ENCODE measurements around the gene SELL.
"Not testable (repeated sequence)": the region's sequence is repeated elsewhere in the genome, so short reads cannot be mapped to it uniquely, and the experiment has no call there.

Gene SELL

GRCh38 chr1:169711469-169712308 lies at the start of gene SELL:
Gene SELL, minus strand, starts transcription at chr1:169711620. Its CDS starts 122 bp downstream, at chr1:169711498.
- peak; percentile 51 for DNase-seq

GRCh38 chr1:169759038-169759437 lies 47.6 kb upstream of the SELL start:
- no peak for DNase-seq

- DNase-seq = no peak
Measured at GRCh38 chr1:169753549-169753948, 42.1 kb upstream of the SELL start.

GRCh38 chr1:169750041-169750440 lies 38.6 kb upstream of the SELL start:
- DNase-seq = no peak

GRCh38 chr1:169746550-169746949 lies 35.1 kb upstream of the SELL start:
- DNase-seq = no peak

GRCh38 chr1:169745015-169745861 lies 33.8 kb upstream of the SELL start:
- DNase-seq = no peak

GRCh38 chr1:169741666-169742394 lies 30.4 kb upstream of the SELL start:
- no peak for DNase-seq

- DNase-seq = no peak
Measured at GRCh38 chr1:169739980-169740379, 28.6 kb upstream of the SELL start.

GRCh38 chr1:169733924-169734323 lies 22.5 kb upstream of the SELL start, which contains the start of gene SELE:
Gene SELE, minus strand, starts transcription at chr1:169734079. Its CDS starts 467 bp downstream, at chr1:169733612.
- no peak for DNase-seq

GRCh38 chr1:169731446-169731845 lies 20.0 kb upstream of the SELL start:
- DNase-seq = no peak

GRCh38 chr1:169729991-169730390 lies 18.6 kb upstream of the SELL start:
- no peak for DNase-seq

GRCh38 chr1:169727307-169727706 lies 15.9 kb upstream of the SELL start:
- no peak for DNase-seq

GRCh38 chr1:169726851-169727250 lies 15.4 kb upstream of the SELL start:
- no peak for DNase-seq

GRCh38 chr1:169725930-169726329 lies 14.5 kb upstream of the SELL start:
- no peak for DNase-seq

- DNase-seq = no peak
Measured at GRCh38 chr1:169724168-169724567, 12.7 kb upstream of the SELL start.

- DNase-seq = no peak
Measured at GRCh38 chr1:169723763-169724162, 12.3 kb upstream of the SELL start.

GRCh38 chr1:169722779-169723178 lies 11.4 kb upstream of the SELL start:
- DNase-seq = no peak

GRCh38 chr1:169715100-169715499 lies 3.7 kb upstream of the SELL start:
- not testable (repeated sequence) for DNase-seq

GRCh38 chr1:169713090-169713489 lies 1.7 kb upstream of the SELL start:
- not testable (repeated sequence) for DNase-seq

GRCh38 chr1:169712309-169712631 lies 850 bp upstream of the SELL start:
- no peak for DNase-seq

- DNase-seq = no peak
Measured at GRCh38 chr1:169708647-169709046, 2.8 kb downstream of the SELL start.

- DNase-seq = no peak
Measured at GRCh38 chr1:169707912-169708604, 3.4 kb downstream of the SELL start.

GRCh38 chr1:169704797-169705196 lies 6.6 kb downstream of the SELL start:
- DNase-seq = no peak

All from NCI-H1694 treated with DMSO at 0.1 percent for 48 hours (cell line).